ENCODE results near the gene CELF4. TPM values are rescaled to one million over a fixed set of nuclear protein-coding genes. Genes with fewer than 3 reads are reported as not detected.

CELF4 gene
- total RNA-seq, 1 experiment from 2014 or later: 0.11 TPM

GRCh38 chr18:37341016-37341415 lies 224.6 kb downstream of the CELF4 start:
- H3K4me3 Mint-ChIP-seq (ENCODE audit: unreplicated experiment): no peak overlapping the region
- H3K27ac Mint-ChIP-seq (ENCODE audit: unreplicated experiment): no peak overlapping the region
- BruUV-seq (replicated peaks): no TSS peak
- peaks cover 6% of the 10 kb centered on the region for H3K27me3 Mint-ChIP-seq (ENCODE audit: insufficient read depth, unreplicated experiment)
- Histone ChIP-seq H3K36me3 (ENCODE audit: control insufficient read depth, insufficient read depth, low read length) (no peaks in the 10 kb centered on the region), H3K9me3 (no peaks in the 10 kb centered on the region), H3K4me1 (no peaks in the 10 kb centered on the region), H3K4me3 (ENCODE audit: low read depth, low read length) (no peak overlapping the region), H3K27me3 (replicated peaks; ENCODE audit: control insufficient read depth, insufficient read depth, low read length) (no peaks in the 10 kb centered on the region)
- no peaks in the 10 kb centered on the region for H3K4me1 Mint-ChIP-seq (ENCODE audit: low read depth, unreplicated experiment)
- CTCF ChIA-PET: no interaction called here
- intact Hi-C loops (cut with micrococcal nuclease; ENCODE audit: unreplicated experiment): loop anchor here (5.0 kb wide), 1 partner anchor 196 kb away; no protein-coding TSS in a partner anchor
- H3K36me3 Mint-ChIP-seq (ENCODE audit: insufficient read depth, unreplicated experiment): no peaks in the 10 kb centered on the region
- no peak for DNase-seq
- POLR2A ChIA-PET: no interaction called here
- TF ChIP-seq CTCF (IDR thresholded peaks at IDR 0.05; ENCODE audit: insufficient read depth in 1 of 2, low read depth in 1 of 2, low read length in 1 of 2, severe bottlenecking in 1 of 2, unreplicated experiment in 1 of 2): no peak
- no peaks in the 10 kb centered on the region for H3K9me3 Mint-ChIP-seq (ENCODE audit: unreplicated experiment)

DNA sequence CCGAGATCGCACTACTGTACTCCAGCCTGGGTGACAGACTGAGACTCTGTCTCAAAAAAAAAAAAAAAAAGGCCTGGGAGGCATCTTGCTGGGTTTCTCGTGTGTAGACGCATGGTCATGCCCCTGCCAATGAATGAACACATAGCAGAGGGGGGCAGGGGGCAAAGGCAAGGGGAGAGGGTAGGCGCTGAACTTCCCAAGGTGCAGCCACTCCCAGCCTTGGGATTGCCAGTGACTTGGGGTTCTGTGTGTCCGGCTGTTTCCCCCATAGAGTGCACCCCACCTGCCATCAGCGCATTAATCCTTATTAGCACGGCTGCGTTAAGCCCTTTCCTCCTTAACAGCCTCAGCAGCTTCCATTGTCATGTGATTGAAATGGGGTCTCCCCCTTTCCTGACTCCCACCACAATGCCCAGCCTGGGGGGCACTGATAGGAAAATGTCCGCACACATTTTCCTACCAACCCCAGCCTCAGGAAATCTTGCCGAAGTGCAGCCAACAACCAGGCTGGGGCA lies 225.8 kb downstream of the CELF4 start:
- no peaks in the 10 kb centered on the region for H3K4me1 Mint-ChIP-seq (ENCODE audit: low read depth, unreplicated experiment)
- BruUV-seq (replicated peaks): no TSS peak
- ChIA-PET CTCF (interaction anchor here (0.7 kb wide), 1 partner anchor 22 kb away, joined by 3 read pairs; no protein-coding TSS in a partner anchor), POLR2A (no interaction called here)
- Histone ChIP-seq H3K36me3 (ENCODE audit: control insufficient read depth, insufficient read depth, low read length) (no peaks in the 10 kb centered on the region), H3K9me3 (no peaks in the 10 kb centered on the region), H3K4me3 (ENCODE audit: low read depth, low read length) (no peak overlapping the region), H3K4me1 (no peaks in the 10 kb centered on the region), H3K27me3 (replicated peaks; ENCODE audit: control insufficient read depth, insufficient read depth, low read length) (no peaks in the 10 kb centered on the region)
- intact Hi-C loops (cut with micrococcal nuclease; ENCODE audit: unreplicated experiment): loop anchor here (5.0 kb wide), 2 partner anchors 198 to 322 kb away; no protein-coding TSS in a partner anchor
- no peaks in the 10 kb centered on the region for H3K9me3 Mint-ChIP-seq (ENCODE audit: unreplicated experiment)
- H3K36me3 Mint-ChIP-seq (ENCODE audit: insufficient read depth, unreplicated experiment): no peaks in the 10 kb centered on the region
- no peak overlapping the region for H3K4me3 Mint-ChIP-seq (ENCODE audit: unreplicated experiment)
- no peak for TF ChIP-seq CTCF (IDR thresholded peaks at IDR 0.05; ENCODE audit: insufficient read depth in 1 of 2, low read depth in 1 of 2, low read length in 1 of 2, severe bottlenecking in 1 of 2, unreplicated experiment in 1 of 2)
- H3K27me3 Mint-ChIP-seq (ENCODE audit: insufficient read depth, unreplicated experiment): peaks cover 6% of the 10 kb centered on the region
- H3K27ac Mint-ChIP-seq (ENCODE audit: unreplicated experiment): no peak overlapping the region
- DNase-seq: no peak

DNA sequence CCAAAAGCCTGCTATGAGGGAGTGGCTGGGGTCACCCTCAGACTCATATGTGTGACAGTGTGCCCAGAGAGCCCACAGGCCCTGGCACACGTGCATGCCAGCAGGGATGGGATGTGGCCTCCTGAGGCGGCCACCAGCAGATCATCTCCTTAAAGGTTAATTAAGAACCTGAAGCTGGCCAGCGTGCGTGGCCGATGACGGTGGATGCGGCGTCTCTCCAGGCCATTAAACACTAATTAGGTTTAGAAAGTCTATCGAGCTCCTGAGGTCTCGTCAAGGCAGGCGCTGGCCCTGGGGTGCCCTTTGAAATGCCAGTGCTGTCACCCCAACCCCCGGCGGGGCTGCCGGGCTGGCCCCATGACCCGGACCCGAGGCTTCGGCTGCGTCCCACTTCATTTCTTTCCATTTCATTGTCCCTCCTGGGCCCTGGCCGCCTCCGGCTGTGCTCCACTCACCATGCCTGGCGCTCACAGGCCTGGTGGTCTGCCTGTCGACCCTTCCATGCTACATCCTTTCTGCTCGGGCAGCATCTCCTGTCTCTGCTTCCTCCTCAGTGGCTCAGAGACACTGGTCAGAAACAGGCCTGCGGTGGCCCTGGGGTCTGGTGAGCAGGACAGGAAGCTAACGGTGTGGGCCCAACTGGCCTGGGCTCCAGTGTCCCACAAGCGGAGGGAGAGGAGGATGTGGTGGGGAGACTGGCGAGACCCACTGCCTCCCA lies 228.9 kb downstream of the CELF4 start:
- Histone ChIP-seq H3K27me3 (replicated peaks; ENCODE audit: control insufficient read depth, insufficient read depth, low read length) (no peaks in the 10 kb centered on the region), H3K4me3 (ENCODE audit: low read depth, low read length) (no peak overlapping the region), H3K4me1 (no peaks in the 10 kb centered on the region), H3K9me3 (no peaks in the 10 kb centered on the region), H3K36me3 (ENCODE audit: control insufficient read depth, insufficient read depth, low read length) (no peaks in the 10 kb centered on the region)
- ChIA-PET POLR2A (no interaction called here), CTCF (no interaction called here)
- Mint-ChIP-seq H3K4me1 (ENCODE audit: low read depth, unreplicated experiment) (no peaks in the 10 kb centered on the region), H3K27me3 (ENCODE audit: insufficient read depth, unreplicated experiment) (no peaks in the 10 kb centered on the region), H3K4me3 (ENCODE audit: unreplicated experiment) (no peak overlapping the region), H3K27ac (ENCODE audit: unreplicated experiment) (no peak overlapping the region), H3K36me3 (ENCODE audit: insufficient read depth, unreplicated experiment) (no peaks in the 10 kb centered on the region), H3K9me3 (ENCODE audit: unreplicated experiment) (no peaks in the 10 kb centered on the region)
- DNase-seq: no peak
- BruUV-seq (replicated peaks): no TSS peak
- TF ChIP-seq CTCF (IDR thresholded peaks at IDR 0.05; ENCODE audit: insufficient read depth in 1 of 2, low read depth in 1 of 2, low read length in 1 of 2, severe bottlenecking in 1 of 2, unreplicated experiment in 1 of 2): no peak
- intact Hi-C loops (cut with micrococcal nuclease; ENCODE audit: unreplicated experiment): loop anchor here (5.0 kb wide), 1 partner anchor 319 kb away; no protein-coding TSS in a partner anchor
